HepG2 (cell line): ENCODE measurements around the gene ZSCAN5C. TPM values are rescaled to one million over a fixed set of nuclear protein-coding genes. Genes with fewer than 3 reads are reported as not detected.
"Not testable (repeated sequence)": the region's sequence is repeated elsewhere in the genome, so short reads cannot be mapped to it uniquely, and the experiment has no call there.

Experiments used
- ATAC-seq: fragments of 200-7000 bp; cut with Tn5 transposase; 3 replicates; pipeline ENCODE4 v1.9.1; 2020; ENCODE audit warnings: mild to moderate bottlenecking, moderate library complexity
- BruUV-seq: library from RNA; stranded (reverse); fragments of 400-500 nt; replicated peaks from 2 replicates; lab custom pipeline; 2021; lab: Mats Ljungman, UMichigan
- CTCF ChIA-PET: fragments of 300-600 bp; formaldehyde crosslinking; extraction: SDS; loops from one replicate; lab custom pipeline; 2021; ENCODE audit warnings: low total read pairs, inconsistent platforms, low intra/inter-chr PET ratio; lab: Yijun Ruan, JAX
- POLR2A ChIA-PET: fragments of 350-600 bp; sonication (Branson Sonifier 250); formaldehyde crosslinking; loops from one replicate; lab custom pipeline; 2020; ENCODE audit warnings: antibody characterized with exemption, inconsistent platforms; lab: Yijun Ruan, JAX
- DNase-seq: peaks from one replicate; pipeline ENCODE4 v3.0.0-alpha.2; 2015; ENCODE audit warnings: low spot score
- FAIRE-seq: peaks from 3 replicates; lab custom pipeline; 2011; peaks lifted over from hg19 to GRCh38; lab: Jason Lieb, UNC
- H2AFZ ChIP-seq: one replicate; pipeline ENCODE4 v1.6.1; 2011; ENCODE audit warnings: low read length, inconsistent platforms
- H3K27ac ChIP-seq: fragments of 300-600 bp; 3 replicates; pipeline ENCODE4 v1.8.0; 2011; ENCODE audit warnings: mixed run types, mild to moderate bottlenecking, mixed read lengths, low read length, inconsistent platforms; ENCODE audit not compliant: insufficient read depth; ENCODE audit errors: extremely low read length
- H3K27me3 ChIP-seq, 2 experiments: fragments of 200-600 bp in 1 of 2; 2 replicates in 1 of 2; 3 replicates in 1 of 2; pipeline versions ENCODE4 v1.6.0 to v1.8.0; 2011; ENCODE audit warnings: low read length in 2 of 2, mild to moderate bottlenecking in 2 of 2, moderate library complexity in 2 of 2, inconsistent platforms in 1 of 2; ENCODE audit not compliant: insufficient read depth in 2 of 2, control insufficient read depth in 1 of 2
- H3K36me3 ChIP-seq, 2 experiments: fragments of 200-600 bp in 1 of 2; replicated peaks in 1 of 2; 2 replicates in 1 of 2; 3 replicates in 1 of 2; pipeline versions ENCODE4 v1.5.1 to v1.8.0; 2011; ENCODE audit warnings: low read length in 2 of 2, inconsistent platforms in 1 of 2; ENCODE audit not compliant: insufficient read depth in 2 of 2, control insufficient read depth in 1 of 2
- H3K4me1 ChIP-seq: 2 replicates; pipeline ENCODE4 v1.5.1; 2012; ENCODE audit warnings: low read length, inconsistent platforms; ENCODE audit not compliant: insufficient read depth
- H3K4me2 ChIP-seq: 2 replicates; pipeline ENCODE4 v1.6.0; 2011; ENCODE audit warnings: low read depth, low read length, inconsistent platforms
- H3K4me3 ChIP-seq, 3 experiments: fragments of 200-600 bp in 1 of 3; sonication (generic), shearing (Covaris generic) in 1 of 3; replicated peaks in 1 of 3; 2 replicates each; pipeline ENCODE4 v1.5.1; 2011 to 2016; ENCODE audit warnings: low read length in 3 of 3, inconsistent platforms in 2 of 3, low read depth in 2 of 3, mild to moderate bottlenecking in 2 of 3, control low read depth in 1 of 3, mixed read lengths in 1 of 3; ENCODE audit not compliant: insufficient read depth in 1 of 3
- H3K79me2 ChIP-seq: one replicate; pipeline ENCODE4 v1.6.1; 2011; ENCODE audit warnings: low read length, inconsistent platforms; ENCODE audit not compliant: insufficient read depth
- H3K9ac ChIP-seq: 2 replicates; pipeline ENCODE4 v1.6.0; 2011; ENCODE audit warnings: mild to moderate bottlenecking, low read depth, low read length, inconsistent platforms; ENCODE audit not compliant: insufficient read depth
- H3K9me3 ChIP-seq: 2 replicates; pipeline ENCODE4 v1.5.1; 2012; ENCODE audit warnings: mild to moderate bottlenecking, low read length
- H4K20me1 ChIP-seq: 2 replicates; pipeline ENCODE4 v1.6.0; 2011; ENCODE audit warnings: inconsistent platforms, mild to moderate bottlenecking, low read length, moderate library complexity; ENCODE audit not compliant: insufficient read depth
- ATF7 ChIP-seq, 2 experiments: fragments of 450-650 bp in 1 of 2; sonication (generic) in 1 of 2; formaldehyde crosslinking in 1 of 2; IDR thresholded peaks; 2 replicates each; pipeline versions ENCODE4 v1.4.0 to v1.6.1; 2016 to 2020; ENCODE audit warnings: antibody characterized with exemption in 1 of 2, mild to moderate bottlenecking in 1 of 2, missing genetic modification reagents in 1 of 2
- CEBPB ChIP-seq: IDR thresholded peaks from 2 replicates; pipeline ENCODE4 v1.6.1; 2011; ENCODE audit warnings: low read depth, low read length, improper control_type of control experiment, borderline replicate concordance
- CEBPG ChIP-seq: IDR thresholded peaks from 2 replicates; pipeline ENCODE4 v1.6.1; 2016
- HDAC1 ChIP-seq: sonication (generic); formaldehyde crosslinking; IDR thresholded peaks from 2 replicates; pipeline ENCODE4 v1.5.1; 2020; ENCODE audit warnings: mild to moderate bottlenecking, missing genetic modification reagents
- HNRNPLL ChIP-seq: fragments of 200-400 bp; formaldehyde crosslinking; IDR thresholded peaks from 2 replicates; pipeline ENCODE4 v1.6.1; 2017; ENCODE audit warnings: mild to moderate bottlenecking, low read depth, low read length; ENCODE audit not compliant: poor library complexity, severe bottlenecking
- LRRFIP1 ChIP-seq: sonication (generic); formaldehyde crosslinking; conservative IDR thresholded peaks from 2 replicates; pipeline ENCODE4 v1.4.0; 2020; ENCODE audit warnings: missing genetic modification reagents
- MXD4 ChIP-seq: IDR thresholded peaks from 2 replicates; pipeline ENCODE4 v1.6.1; 2016; ENCODE audit warnings: mild to moderate bottlenecking, missing biosample characterization, missing genetic modification reagents
- SOX6 ChIP-seq, 2 experiments: fragments of 450-650 bp in 1 of 2; sonication (generic) in 1 of 2; formaldehyde crosslinking in 1 of 2; IDR thresholded peaks; 2 replicates each; pipeline versions ENCODE4 v1.4.0 to v1.6.1; 2017 to 2020; ENCODE audit warnings: antibody characterized with exemption in 1 of 2, mild to moderate bottlenecking in 1 of 2, missing genetic modification reagents in 1 of 2
- WGBS: methylation state at CpG from one replicate; pipeline ENCODE4 v1.1.6; 2017; ENCODE audit warnings: low lambda C conversion rate; 5-methylcytosine and 5-hydroxymethylcytosine counted together
- in situ Hi-C: cut with HindIII; loops from 2 replicates; pipeline ENCODE4 v1.10.0; 2017; ENCODE audit warnings: low pct_unique_long_range_greater_than_20kb; ENCODE audit not compliant: extremely low pct_ligation_motif_present
- intact Hi-C: fragments of 100-400 bp; cut with micrococcal nuclease; formaldehyde crosslinking; loops from one replicate; pipeline ENCODE4 v1.10.0; 2022; ENCODE audit not compliant: unreplicated experiment
- polyA plus RNA-seq, 8 experiments: library from polyadenylated mRNA; depleted of rRNA in 3 of 8; stranded (reverse) in 7 of 8; unstranded in 1 of 8; fragments of >200 nt; fragmentation: Illumina TruSeq in 4 of 8; extraction: Trizol in 4 of 8; gene quantifications; 2 replicates each; pipeline versions ENCODE4 v1.2.1 to v1.2.3, GENCODE V29; 2011 to 2016; ENCODE audit warnings: low read depth in 4 of 8, missing spikeins in 1 of 8, mixed read lengths in 1 of 8; ENCODE audit not compliant: insufficient read depth in 1 of 8
- total RNA-seq, 5 experiments: library from RNA; depleted of rRNA; stranded (reverse); fragments of >200 nt; fragmentation: Illumina TruSeq; extraction: Trizol; gene quantifications; 2 replicates each; pipeline ENCODE4 v1.2.3, GENCODE V29; 2016; ENCODE audit warnings: low read depth in 1 of 5

ZSCAN5C gene
- total and polyA plus RNA-seq, 2 of the 13 experiments (the other 11 are each of a cell fraction or from before 2014, with no cell fraction given), result not detected

GRCh38 chr19:56199687-56200086 is 2.4 kb upstream of the ZSCAN5C start:
- WGBS, result 15% methylated on average over 7 of the region's 7 CpGs
- Histone ChIP-seq H2AFZ (no peak overlapping the region), H3K4me1 (no peaks in the 10 kb centered on the region), H3K4me3 (no peak overlapping the region), H3K79me2 (no peaks in the 10 kb centered on the region), H4K20me1 (no peaks in the 10 kb centered on the region), H3K36me3 (no peaks in the 10 kb centered on the region), H3K27me3 (no peaks in the 10 kb centered on the region; a peak in 1 of 5 replicates), H3K4me2 (no peak overlapping the region), H3K9ac (no peak overlapping the region), H3K27ac (no peak overlapping the region), H3K9me3 (no peaks in the 10 kb centered on the region)
- in situ Hi-C loops (no loop called here), intact Hi-C loops (no loop called here)
- no TSS peak for BruUV-seq
- TF ChIP-seq ATF7 (IDR thresholded peaks at IDR 0.05) (peak; percentile 73), ATF7 (CRISPR knock-in tag; IDR thresholded peaks at IDR 0.05) (no peak), SOX6 (IDR thresholded peaks at IDR 0.05) (no peak), SOX6 (CRISPR knock-in tag; IDR thresholded peaks at IDR 0.05) (peak; percentile 17; the same call in 1 of the 2 replicates), HNRNPLL (no peak), LRRFIP1 (no peak), HDAC1 (CRISPR knock-in tag) (no peak), CEBPB (peak; percentile 92), CEBPG (CRISPR knock-in tag) (peak; percentile 60), MXD4 (no peak)
- ChIA-PET POLR2A (no interaction called here), CTCF (no interaction called here)
- FAIRE-seq (no peak), ATAC-seq (no peak), DNase-seq (peak; percentile 17)

GRCh38 chr19:56207581-56207980 is 5.5 kb downstream of the ZSCAN5C start:
- ATAC-seq, intact Hi-C loops, BruUV-seq, H3K9me3 ChIP-seq, H3K4me1 ChIP-seq, H3K9ac ChIP-seq, FAIRE-seq, POLR2A ChIA-PET, H3K4me3 ChIP-seq, H2AFZ ChIP-seq, H3K36me3 ChIP-seq, H3K27ac ChIP-seq, H4K20me1 ChIP-seq, H3K79me2 ChIP-seq, in situ Hi-C loops, CTCF ChIA-PET, H3K4me2 ChIP-seq, DNase-seq: not testable (repeated sequence)
- WGBS, result 56% methylated on average over 4 of the region's 5 CpGs
- H3K27me3 ChIP-seq, result peaks cover 0 to 13% of the 10 kb centered on the region in 2 experiments; a peak in 2 of 5 replicates
